Liver (tissue), 3 donors: Measurements from ENCODE around the gene CDK11A.
"Not testable (repeated sequence)": the region's sequence is repeated elsewhere in the genome, so short reads cannot be mapped to it uniquely, and the experiment has no call there.

Experiments used
- HNF4A ChIP-seq, 2 donors: conservative IDR thresholded peaks; 2 replicates each; pipeline ENCODE4 v1.6.1; 2016; ENCODE audit warnings: antibody characterized with exemption in 2 of 2, mild to moderate bottlenecking in 2 of 2
- HNF4G ChIP-seq: IDR thresholded peaks from 2 replicates; pipeline ENCODE4 v1.6.1; 2016; ENCODE audit warnings: antibody characterized with exemption
- SP1 ChIP-seq: IDR thresholded peaks from 2 replicates; pipeline ENCODE4 v1.6.1; 2018; ENCODE audit warnings: antibody characterized with exemption, mild to moderate bottlenecking
- TAF1 ChIP-seq: conservative IDR thresholded peaks from 2 replicates; pipeline ENCODE4 v1.6.1; 2016; ENCODE audit warnings: antibody characterized with exemption, mild to moderate bottlenecking
- TF ChIP-seq, protein P1 (sequence below): fragments of 150-350 bp; IDR thresholded peaks from 2 replicates; pipeline ENCODE4 v1.5.1; 2017; ENCODE audit warnings: improper control_type of control experiment, low read depth, low read length; ENCODE audit not compliant: missing input control
- TF ChIP-seq, protein P2 (sequence below): IDR thresholded peaks from 2 replicates; pipeline ENCODE4 v1.6.1; 2016; ENCODE audit warnings: antibody characterized with exemption
- TF ChIP-seq, protein P3 (sequence below): IDR thresholded peaks from 2 replicates; pipeline ENCODE4 v1.6.1; 2016; ENCODE audit warnings: antibody characterized with exemption, mild to moderate bottlenecking
- TF ChIP-seq, protein P4 (sequence below): IDR thresholded peaks from 2 replicates; pipeline ENCODE4 v1.6.1; 2016; ENCODE audit warnings: antibody characterized with exemption
- donor health status: healthy.
- donor health status: healthy.

DNA sequence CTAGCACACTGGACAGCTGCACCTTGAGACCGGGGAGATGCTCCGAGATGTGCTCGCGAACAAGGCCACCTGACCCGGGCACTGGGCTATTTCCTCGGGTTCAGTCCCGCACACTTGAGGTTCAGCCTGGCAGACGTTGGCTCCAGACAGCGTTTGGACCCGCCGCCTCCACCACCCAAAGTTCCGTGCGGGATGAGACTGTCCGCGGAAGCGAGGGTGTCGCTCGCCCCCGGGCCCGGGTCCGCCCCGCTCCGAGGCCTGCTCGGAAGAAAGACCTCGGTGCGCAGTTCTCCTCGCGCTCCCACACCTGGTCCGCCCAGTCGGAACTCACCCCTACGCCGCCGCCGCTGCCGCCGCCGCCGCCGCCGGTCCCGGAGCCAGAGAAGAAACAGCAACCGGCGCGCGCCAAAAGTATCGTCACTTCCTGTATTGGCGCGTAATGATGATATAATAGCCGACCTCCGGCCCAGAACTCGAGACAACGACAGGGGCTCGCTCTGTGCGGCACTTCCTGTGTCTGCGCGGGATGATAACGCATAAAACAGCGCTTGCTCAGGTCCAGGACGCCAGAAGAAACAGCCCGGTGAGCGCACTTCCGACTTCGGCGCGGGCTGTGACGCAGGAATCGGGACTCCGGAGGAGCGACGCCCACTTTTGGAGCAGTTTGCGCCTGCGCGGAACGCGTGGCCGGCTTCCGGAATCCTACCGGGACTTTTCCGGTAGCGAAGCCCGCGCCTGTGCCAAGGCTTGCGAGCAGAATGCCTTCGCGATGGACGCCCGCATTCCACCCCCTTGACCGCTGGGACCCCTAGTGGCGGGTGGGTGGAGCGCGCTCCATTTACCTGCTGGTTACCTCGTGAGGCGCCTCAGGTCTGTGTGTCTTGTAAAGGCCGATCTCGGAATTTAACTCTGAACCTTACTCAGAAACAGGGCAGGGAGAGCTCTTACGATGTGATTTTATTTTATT lies 65.3 kb downstream of the CDK11A start, which contains the start of gene CDK11B:
- TF ChIP-seq, protein P1, sequence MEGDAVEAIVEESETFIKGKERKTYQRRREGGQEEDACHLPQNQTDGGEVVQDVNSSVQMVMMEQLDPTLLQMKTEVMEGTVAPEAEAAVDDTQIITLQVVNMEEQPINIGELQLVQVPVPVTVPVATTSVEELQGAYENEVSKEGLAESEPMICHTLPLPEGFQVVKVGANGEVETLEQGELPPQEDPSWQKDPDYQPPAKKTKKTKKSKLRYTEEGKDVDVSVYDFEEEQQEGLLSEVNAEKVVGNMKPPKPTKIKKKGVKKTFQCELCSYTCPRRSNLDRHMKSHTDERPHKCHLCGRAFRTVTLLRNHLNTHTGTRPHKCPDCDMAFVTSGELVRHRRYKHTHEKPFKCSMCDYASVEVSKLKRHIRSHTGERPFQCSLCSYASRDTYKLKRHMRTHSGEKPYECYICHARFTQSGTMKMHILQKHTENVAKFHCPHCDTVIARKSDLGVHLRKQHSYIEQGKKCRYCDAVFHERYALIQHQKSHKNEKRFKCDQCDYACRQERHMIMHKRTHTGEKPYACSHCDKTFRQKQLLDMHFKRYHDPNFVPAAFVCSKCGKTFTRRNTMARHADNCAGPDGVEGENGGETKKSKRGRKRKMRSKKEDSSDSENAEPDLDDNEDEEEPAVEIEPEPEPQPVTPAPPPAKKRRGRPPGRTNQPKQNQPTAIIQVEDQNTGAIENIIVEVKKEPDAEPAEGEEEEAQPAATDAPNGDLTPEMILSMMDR, result not testable (repeated sequence)
- TF ChIP-seq, protein P2, sequence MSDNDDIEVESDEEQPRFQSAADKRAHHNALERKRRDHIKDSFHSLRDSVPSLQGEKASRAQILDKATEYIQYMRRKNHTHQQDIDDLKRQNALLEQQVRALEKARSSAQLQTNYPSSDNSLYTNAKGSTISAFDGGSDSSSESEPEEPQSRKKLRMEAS, result not testable (repeated sequence)
- TF ChIP-seq, protein P3, sequence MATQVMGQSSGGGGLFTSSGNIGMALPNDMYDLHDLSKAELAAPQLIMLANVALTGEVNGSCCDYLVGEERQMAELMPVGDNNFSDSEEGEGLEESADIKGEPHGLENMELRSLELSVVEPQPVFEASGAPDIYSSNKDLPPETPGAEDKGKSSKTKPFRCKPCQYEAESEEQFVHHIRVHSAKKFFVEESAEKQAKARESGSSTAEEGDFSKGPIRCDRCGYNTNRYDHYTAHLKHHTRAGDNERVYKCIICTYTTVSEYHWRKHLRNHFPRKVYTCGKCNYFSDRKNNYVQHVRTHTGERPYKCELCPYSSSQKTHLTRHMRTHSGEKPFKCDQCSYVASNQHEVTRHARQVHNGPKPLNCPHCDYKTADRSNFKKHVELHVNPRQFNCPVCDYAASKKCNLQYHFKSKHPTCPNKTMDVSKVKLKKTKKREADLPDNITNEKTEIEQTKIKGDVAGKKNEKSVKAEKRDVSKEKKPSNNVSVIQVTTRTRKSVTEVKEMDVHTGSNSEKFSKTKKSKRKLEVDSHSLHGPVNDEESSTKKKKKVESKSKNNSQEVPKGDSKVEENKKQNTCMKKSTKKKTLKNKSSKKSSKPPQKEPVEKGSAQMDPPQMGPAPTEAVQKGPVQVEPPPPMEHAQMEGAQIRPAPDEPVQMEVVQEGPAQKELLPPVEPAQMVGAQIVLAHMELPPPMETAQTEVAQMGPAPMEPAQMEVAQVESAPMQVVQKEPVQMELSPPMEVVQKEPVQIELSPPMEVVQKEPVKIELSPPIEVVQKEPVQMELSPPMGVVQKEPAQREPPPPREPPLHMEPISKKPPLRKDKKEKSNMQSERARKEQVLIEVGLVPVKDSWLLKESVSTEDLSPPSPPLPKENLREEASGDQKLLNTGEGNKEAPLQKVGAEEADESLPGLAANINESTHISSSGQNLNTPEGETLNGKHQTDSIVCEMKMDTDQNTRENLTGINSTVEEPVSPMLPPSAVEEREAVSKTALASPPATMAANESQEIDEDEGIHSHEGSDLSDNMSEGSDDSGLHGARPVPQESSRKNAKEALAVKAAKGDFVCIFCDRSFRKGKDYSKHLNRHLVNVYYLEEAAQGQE, result not testable (repeated sequence)
- not testable (repeated sequence) for TF ChIP-seq TAF1; HNF4A (conservative IDR thresholded peaks at IDR 0.05); HNF4G
- TF ChIP-seq SP1, result peak; percentile 21
- TF ChIP-seq, protein P4, sequence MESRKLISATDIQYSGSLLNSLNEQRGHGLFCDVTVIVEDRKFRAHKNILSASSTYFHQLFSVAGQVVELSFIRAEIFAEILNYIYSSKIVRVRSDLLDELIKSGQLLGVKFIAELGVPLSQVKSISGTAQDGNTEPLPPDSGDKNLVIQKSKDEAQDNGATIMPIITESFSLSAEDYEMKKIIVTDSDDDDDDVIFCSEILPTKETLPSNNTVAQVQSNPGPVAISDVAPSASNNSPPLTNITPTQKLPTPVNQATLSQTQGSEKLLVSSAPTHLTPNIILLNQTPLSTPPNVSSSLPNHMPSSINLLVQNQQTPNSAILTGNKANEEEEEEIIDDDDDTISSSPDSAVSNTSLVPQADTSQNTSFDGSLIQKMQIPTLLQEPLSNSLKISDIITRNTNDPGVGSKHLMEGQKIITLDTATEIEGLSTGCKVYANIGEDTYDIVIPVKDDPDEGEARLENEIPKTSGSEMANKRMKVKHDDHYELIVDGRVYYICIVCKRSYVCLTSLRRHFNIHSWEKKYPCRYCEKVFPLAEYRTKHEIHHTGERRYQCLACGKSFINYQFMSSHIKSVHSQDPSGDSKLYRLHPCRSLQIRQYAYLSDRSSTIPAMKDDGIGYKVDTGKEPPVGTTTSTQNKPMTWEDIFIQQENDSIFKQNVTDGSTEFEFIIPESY, result not testable (repeated sequence)
